PC-9 (cell line): Measurements from ENCODE around the gene STIMATE. TPM values are rescaled to one million over a fixed set of nuclear protein-coding genes. Genes with fewer than 3 reads are reported as not detected.

ENCODE experiments used
- Bru-seq: library from RNA; stranded (reverse); fragments of 400-500 nt; gene quantifications from one replicate; lab custom pipeline; 2021; lab: Mats Ljungman, UMichigan
- BruChase-seq, 2 experiments: library from RNA; stranded (reverse); fragments of 400-500 nt; gene quantifications; one replicate each; lab custom pipeline; 2021; lab: Mats Ljungman, UMichigan
- BruUV-seq: library from RNA; stranded (reverse); fragments of 400-500 nt; replicated peaks from 2 replicates; lab custom pipeline; 2021; lab: Mats Ljungman, UMichigan
- CTCF ChIA-PET: fragments of 300-600 bp; sonication (Branson Sonifier 250); formaldehyde crosslinking; loops from one replicate; lab custom pipeline; 2022; ENCODE audit warnings: antibody characterized with exemption; lab: Charles Lee
- POLR2A ChIA-PET: fragments of 300-600 bp; sonication (Branson Sonifier 250); formaldehyde crosslinking; loops from one replicate; lab custom pipeline; 2022; ENCODE audit warnings: antibody characterized with exemption; ENCODE audit not compliant: unreplicated experiment; lab: Charles Lee
- DNase-seq, 2 experiments: peaks; one replicate each; pipeline versions ENCODE4 v3.0.0 to v3.0.0-alpha.2; 2015 to 2022; ENCODE audit warnings: mixed read lengths in 1 of 2
- H2AFZ ChIP-seq: fragments of 200-600 bp; sonication (generic); 2 replicates; pipeline ENCODE4 v1.8.1; 2017; ENCODE audit warnings: antibody characterized with exemption
- H3F3A ChIP-seq: fragments of 200-600 bp; sonication (generic); 2 replicates; pipeline ENCODE4 v1.8.1; 2017; ENCODE audit warnings: antibody characterized with exemption, mild to moderate bottlenecking, low read depth; ENCODE audit not compliant: insufficient read depth
- H3K27ac ChIP-seq: fragments of 200-600 bp; sonication (generic); 2 replicates; pipeline ENCODE4 v1.6.1; 2016; ENCODE audit warnings: mixed run types
- H3K27me3 ChIP-seq: fragments of 200-600 bp; sonication (generic); 2 replicates; pipeline ENCODE4 v1.6.1; 2016; ENCODE audit warnings: low read depth, mixed run types; ENCODE audit not compliant: insufficient read depth
- H3K36me3 ChIP-seq: fragments of 200-600 bp; sonication (generic); 2 replicates; pipeline ENCODE4 v1.6.1; 2016; ENCODE audit warnings: low read depth, mixed run types
- H3K4me1 ChIP-seq: fragments of 200-600 bp; sonication (generic); replicated peaks from 2 replicates; pipeline ENCODE4 v1.6.1; 2016; ENCODE audit warnings: mixed run types; ENCODE audit not compliant: insufficient read depth
- H3K4me2 ChIP-seq: fragments of 200-600 bp; sonication (generic); 2 replicates; pipeline ENCODE4 v1.6.1; 2017; ENCODE audit warnings: mixed run types
- H3K4me3 ChIP-seq: fragments of 200-600 bp; sonication (generic); 2 replicates; pipeline ENCODE4 v1.6.1; 2016; ENCODE audit warnings: mixed run types
- H3K79me2 ChIP-seq: fragments of 200-600 bp; sonication (generic); 2 replicates; pipeline ENCODE4 v1.6.1; 2017; ENCODE audit warnings: low read depth, mixed run types
- H3K9me2 ChIP-seq: fragments of 200-600 bp; sonication (generic); 2 replicates; pipeline ENCODE4 v1.8.1; 2017; ENCODE audit warnings: mild to moderate bottlenecking; ENCODE audit not compliant: insufficient read depth
- H3K9me3 ChIP-seq: fragments of 200-600 bp; sonication (generic); 2 replicates; pipeline ENCODE4 v1.8.1; 2016; ENCODE audit warnings: low read depth; ENCODE audit not compliant: insufficient read depth
- H4K20me1 ChIP-seq: fragments of 200-600 bp; sonication (generic); 2 replicates; pipeline ENCODE4 v1.8.1; 2017; ENCODE audit not compliant: insufficient read depth
- CTCF ChIP-seq: fragments of 200-600 bp; sonication (generic); conservative IDR thresholded peaks from 2 replicates; pipeline ENCODE4 v1.6.1; 2017; ENCODE audit warnings: mixed run types, antibody characterized with exemption, mild to moderate bottlenecking, moderate library complexity
- EZH2 ChIP-seq: fragments of 200-600 bp; sonication (generic); IDR thresholded peaks from 2 replicates; pipeline ENCODE4 v1.8.0; 2017; ENCODE audit warnings: antibody characterized with exemption, low read depth
- intact Hi-C: fragments of 100-400 bp; cut with micrococcal nuclease; formaldehyde crosslinking; loops from one replicate; pipeline ENCODE4 v1.10.0; 2022; ENCODE audit not compliant: unreplicated experiment
- long read RNA-seq: library from polyadenylated mRNA; stranded (forward); transcript quantifications from one replicate; pipeline ENCODE4 v2.0.0, GENCODE V29; 2022
- total RNA-seq: library from RNA; stranded (reverse); gene quantifications from 2 replicates; pipeline ENCODE4 v1.2.3, GENCODE V29; 2021

The STIMATE gene
- total RNA-seq (16.8 and 19.7 TPM in 2 replicates), Bru-seq, nascent RNA (percentile 51 among the genes with signal in this experiment), BruChase-seq, experiment 1, labeled RNA remaining after a 2-hour chase (percentile 76 among the genes with signal in this experiment), BruChase-seq, experiment 2, labeled RNA remaining after a 6-hour chase (percentile 91 among the genes with signal in this experiment)
- long read RNA-seq, full-length matches to known transcripts: 18 of 26 reads
- long read RNA-seq, partial matches to known transcripts: 1 of 26 reads
- long read RNA-seq, other reads (novel, unspliced or antisense): 7 of 26 reads

- no peaks in the 10 kb centered on the region for H3K9me3 ChIP-seq
- H3K9me2 ChIP-seq: no peaks in the 10 kb centered on the region
- intact Hi-C loops: no loop called here
- no TSS peak for BruUV-seq
- 0 out of 2 replicates have a peak, but pooled peaks cover 5% of the 10 kb centered on the region for H3K4me1 ChIP-seq
- no peaks in the 10 kb centered on the region for H3F3A ChIP-seq
- H4K20me1 ChIP-seq: no peaks in the 10 kb centered on the region
- CTCF ChIA-PET: interaction anchor here (1.5 kb wide), 1 partner anchor 99 kb away, joined by 3 read pairs; no protein-coding TSS in a partner anchor
- no peaks in the 10 kb centered on the region for H3K27me3 ChIP-seq
- H2AFZ ChIP-seq: peak within 1 kb of the TSS; percentile 97
- H3K79me2 ChIP-seq: no peaks in the 10 kb centered on the region; the same call in 1 of the 2 replicates
- peak; percentile 63 to 91 for DNase-seq
- H3K36me3 ChIP-seq: no peaks in the 10 kb centered on the region
- POLR2A ChIA-PET: interaction anchor here (0.5 to 0.6 kb wide), 4 partner anchors 106 to 1398 kb away, joined by 3 to 4 read pairs (median 4); partner anchors contain the start of gene DCAF1
- TF ChIP-seq EZH2: no peak
- no peak for TF ChIP-seq CTCF
- no peak within 1 kb of the TSS for H3K27ac ChIP-seq
- peak within 1 kb of the TSS; percentile 84 for H3K4me3 ChIP-seq
- peak within 1 kb of the TSS; percentile 97 for H3K4me2 ChIP-seq
These were observed at the start of gene STIMATE for GRCh38 chr3:52897130-52898122. TSS of gene STIMATE (minus strand) at chr3:52897548. CDS start at chr3:52897450, 98 bp downstream.

- Histone ChIP-seq H3K27me3 (no peaks in the 10 kb centered on the region), H3K9me3 (no peaks in the 10 kb centered on the region), H3K9me2 (no peaks in the 10 kb centered on the region), H4K20me1 (no peaks in the 10 kb centered on the region), H3K36me3 (no peaks in the 10 kb centered on the region), H3F3A (no peaks in the 10 kb centered on the region), H2AFZ (no peak overlapping the region), H3K79me2 (no peaks in the 10 kb centered on the region), H3K4me3 (no peak overlapping the region), H3K27ac (no peak overlapping the region), H3K4me2 (no peak overlapping the region), H3K4me1 (no peaks in the 10 kb centered on the region)
- ChIA-PET CTCF (no interaction called here), POLR2A (no interaction called here)
- DNase-seq: no peak
- TF ChIP-seq EZH2 (no peak), CTCF (no peak)
- BruUV-seq: no TSS peak
- intact Hi-C loops: loop anchor here (10.0 kb wide), 1 partner anchor 105 kb away; the partner anchor contains the start of gene SFMBT1
These were observed 42.3 kb upstream of the STIMATE start for GRCh38 chr3:52939600-52939999.
